HG03460 (cell line): Measurements from ENCODE around the gene RPAIN.

Experiments
- ATAC-seq: cut with Tn5 transposase; IDR thresholded peaks from one replicate; pipeline ENCODE4 v1.9.1; 2021; ENCODE audit not compliant: unreplicated experiment

The RPAIN gene, protein sequence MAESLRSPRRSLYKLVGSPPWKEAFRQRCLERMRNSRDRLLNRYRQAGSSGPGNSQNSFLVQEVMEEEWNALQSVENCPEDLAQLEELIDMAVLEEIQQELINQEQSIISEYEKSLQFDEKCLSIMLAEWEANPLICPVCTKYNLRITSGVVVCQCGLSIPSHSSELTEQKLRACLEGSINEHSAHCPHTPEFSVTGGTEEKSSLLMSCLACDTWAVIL

DNA sequence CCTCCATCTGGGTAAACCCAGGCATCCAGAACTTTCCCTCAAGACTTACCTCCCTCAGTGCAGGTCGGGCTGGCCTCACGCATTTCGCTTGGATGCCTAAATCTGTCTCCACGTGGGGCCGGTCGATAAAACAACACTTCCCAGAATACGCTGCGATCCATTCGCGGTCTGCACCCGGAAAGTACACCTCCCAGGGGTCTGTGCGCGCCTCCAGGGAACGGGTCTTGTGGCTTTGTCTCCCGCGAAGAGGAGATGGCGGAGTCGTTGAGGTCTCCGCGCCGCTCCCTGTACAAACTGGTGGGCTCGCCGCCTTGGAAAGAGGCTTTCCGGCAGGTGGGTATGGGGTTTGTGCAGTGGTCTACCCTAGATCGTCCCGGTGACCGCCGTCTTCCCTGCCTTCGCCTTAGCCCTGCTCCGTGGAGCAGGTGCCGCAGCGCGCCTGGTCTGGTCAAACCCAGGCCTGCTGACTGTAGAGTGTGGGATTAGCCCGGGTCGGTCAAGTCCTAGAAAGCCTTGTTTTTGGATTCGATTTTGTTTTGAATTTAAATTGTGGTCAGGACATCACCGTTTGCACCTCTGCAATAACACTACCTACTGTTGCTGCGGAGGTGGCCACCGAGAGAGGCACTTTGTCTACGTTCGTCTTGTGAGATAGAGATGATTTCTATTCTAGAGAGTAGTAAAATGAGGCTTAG lies at the start of gene RPAIN:
RPAIN (plus strand) TSS at position 224 of the 695 bp plus-strand sequence; CDS start at position 253, 29 bp downstream.
- ATAC-seq = peak; percentile 58

DNA sequence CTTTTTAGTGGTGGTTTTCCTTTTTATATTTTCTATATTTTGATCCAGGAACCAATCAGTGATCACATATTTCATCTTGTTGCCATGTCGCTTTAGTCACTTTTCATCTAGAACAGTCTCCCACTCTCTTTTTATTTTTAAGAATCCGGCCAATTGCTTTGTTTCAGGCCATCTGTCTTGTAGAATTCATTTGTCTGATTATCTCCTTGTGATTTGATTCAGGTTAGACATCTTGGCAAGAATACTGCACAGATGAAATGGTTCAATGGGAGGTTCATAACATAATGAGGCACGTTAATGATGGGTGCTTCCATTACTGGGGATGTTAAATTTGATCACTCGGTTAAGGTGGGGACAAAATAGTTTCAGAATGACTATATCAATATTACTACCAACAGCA lies 49.6 kb upstream of the RPAIN start:
- no peak for ATAC-seq

DNA sequence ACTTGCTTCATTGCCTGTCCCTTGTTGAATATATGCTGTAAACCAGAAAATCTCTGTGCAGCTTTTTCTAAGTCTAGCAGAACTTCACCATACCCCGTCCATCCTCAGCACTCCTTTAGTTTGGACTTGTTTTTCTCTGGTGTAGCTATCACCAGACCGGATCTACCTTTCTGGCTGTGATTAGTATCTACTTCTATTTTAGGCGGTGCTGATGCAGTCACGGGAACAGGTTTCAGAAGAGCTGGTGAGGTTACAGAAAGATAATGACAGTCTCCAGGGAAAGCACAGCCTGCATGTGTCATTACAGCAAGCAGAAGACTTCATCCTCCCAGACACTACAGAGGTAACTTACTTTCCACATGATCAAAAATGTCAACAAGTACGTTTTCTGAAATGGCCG lies 46.9 kb upstream of the RPAIN start:
- no peak for ATAC-seq

DNA sequence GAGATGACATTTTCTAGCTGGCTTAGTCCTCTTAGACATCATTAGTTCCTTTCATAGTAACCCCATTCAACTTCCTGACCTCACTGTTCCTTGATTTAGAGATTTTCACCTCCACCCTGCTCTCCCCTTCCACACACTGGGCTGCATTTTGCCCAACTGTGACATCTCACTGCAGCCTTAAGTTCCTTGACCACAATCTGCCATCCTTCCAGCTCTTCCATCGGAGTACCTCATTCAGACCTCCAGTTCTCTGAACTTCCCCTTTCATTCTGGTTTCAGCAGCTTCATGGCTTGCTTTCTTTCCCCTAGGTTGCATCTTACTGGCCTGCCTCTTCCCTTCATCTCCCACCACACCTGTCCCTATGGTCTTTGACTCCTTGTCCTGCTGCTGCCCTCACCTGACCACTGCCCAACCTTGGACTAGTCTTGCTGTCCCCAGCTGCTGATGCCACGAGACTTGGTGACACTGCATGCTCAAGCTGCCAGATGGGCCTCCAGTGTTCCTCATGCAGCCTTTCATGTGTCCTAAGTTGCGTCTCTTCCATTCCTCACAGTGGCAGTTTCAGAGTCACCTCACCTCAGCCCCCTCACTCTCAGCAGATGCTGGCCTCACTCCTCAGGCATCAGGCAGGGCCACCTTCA lies 41.3 kb upstream of the RPAIN start:
- ATAC-seq = no peak

DNA sequence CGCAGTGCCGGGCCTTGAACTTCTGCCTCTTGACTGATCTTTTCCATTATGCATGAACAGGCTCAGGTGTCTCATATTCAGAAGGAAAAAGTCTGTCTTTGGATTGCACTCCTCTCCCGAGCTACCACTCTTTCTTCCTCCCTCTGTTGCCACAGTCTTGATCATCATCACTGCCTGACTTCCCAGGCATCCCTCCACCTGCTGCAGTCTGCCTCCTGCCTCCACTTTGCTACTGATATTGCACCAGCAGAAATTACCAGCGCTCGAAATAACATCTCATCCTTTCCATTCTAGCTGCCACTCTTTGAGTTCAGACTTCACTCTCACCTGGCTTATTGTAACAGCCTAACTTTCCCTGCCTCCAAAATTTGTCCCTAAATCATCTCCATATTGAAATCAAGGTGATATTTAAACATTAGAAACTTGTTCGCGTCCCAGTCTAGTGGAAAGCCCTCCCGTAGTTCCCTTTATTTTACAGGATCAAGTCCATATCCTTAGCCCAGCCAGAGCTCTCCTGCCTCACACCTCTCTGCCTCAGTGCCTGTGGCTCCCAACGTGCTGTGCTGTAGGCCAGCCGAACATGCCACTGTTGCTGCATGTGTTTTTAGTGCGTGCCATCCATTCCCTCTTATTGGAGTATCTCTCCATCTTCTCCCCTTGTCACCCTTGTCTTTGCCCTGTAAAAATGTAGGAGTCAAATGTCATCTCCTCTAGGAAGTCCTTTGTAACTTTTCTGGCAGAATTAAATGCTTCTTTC lies 40.5 kb upstream of the RPAIN start:
- ATAC-seq = no peak

GRCh38 chr17:5380491-5381135 lies 39.4 kb upstream of the RPAIN start:
- no peak for ATAC-seq

- ATAC-seq = no peak
These were observed 38.4 kb upstream of the RPAIN start for GRCh38 chr17:5381542-5381941.

- ATAC-seq = no peak
These were observed 28.3 kb upstream of the RPAIN start for GRCh38 chr17:5391678-5392077.

DNA sequence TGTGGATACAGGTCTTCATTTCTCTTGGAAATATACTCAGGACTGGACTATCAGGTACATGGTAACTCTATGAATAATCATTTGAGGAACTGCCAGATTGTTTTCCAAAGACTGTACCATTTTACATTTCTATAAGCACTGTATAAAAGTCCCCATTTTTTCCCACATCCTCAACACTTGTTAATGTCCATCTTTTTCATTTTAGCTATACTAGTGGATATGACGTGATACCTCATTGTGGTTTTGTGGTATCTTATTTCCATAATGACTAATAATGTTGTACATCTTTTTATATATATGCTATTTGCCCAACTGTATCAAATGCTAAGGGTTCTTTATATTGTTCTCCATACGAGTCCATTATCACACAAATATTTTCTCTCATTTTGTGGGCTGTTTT lies 23.4 kb upstream of the RPAIN start:
- no peak for ATAC-seq

GRCh38 chr17:5399767-5400166 lies 20.2 kb upstream of the RPAIN start:
- ATAC-seq = no peak

- ATAC-seq = no peak
These were observed 14.6 kb upstream of the RPAIN start for GRCh38 chr17:5405400-5405799.

- ATAC-seq = no peak
These were observed 11.8 kb upstream of the RPAIN start for GRCh38 chr17:5408186-5408585.

DNA sequence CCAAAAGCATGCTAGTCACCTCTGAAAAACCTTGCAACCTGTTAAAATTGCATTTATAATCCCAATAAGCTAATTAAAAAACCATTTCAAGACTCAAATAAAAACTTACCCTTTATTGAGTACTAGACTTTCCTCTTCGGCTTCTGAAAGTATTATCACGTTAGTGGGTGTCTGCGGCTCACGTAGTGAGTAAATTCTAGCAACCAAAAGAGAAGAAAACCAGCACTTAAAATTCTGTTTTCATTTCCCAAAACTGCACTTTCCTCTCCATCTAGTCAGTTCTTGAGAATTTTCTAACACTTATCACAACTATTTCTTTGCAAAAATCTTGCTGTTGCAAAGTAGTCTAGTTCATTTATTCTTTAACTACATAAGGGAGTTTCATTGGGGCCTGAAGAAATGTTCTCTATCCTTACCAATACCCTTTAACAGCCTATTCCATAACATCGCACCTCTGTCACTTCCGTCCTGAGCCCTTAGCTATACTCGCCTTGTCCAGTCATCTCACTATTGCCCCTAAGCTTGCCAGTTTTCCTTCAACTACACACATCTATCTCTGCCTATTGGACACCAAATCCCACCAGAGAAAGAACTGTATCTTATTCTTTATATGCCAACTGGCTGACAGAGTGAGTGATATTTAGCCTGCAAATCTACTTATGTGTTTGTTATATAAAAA lies 9.2 kb upstream of the RPAIN start:
- ATAC-seq = no peak

- no peak for ATAC-seq
These were observed 6.3 kb upstream of the RPAIN start for GRCh38 chr17:5413682-5414081.

DNA sequence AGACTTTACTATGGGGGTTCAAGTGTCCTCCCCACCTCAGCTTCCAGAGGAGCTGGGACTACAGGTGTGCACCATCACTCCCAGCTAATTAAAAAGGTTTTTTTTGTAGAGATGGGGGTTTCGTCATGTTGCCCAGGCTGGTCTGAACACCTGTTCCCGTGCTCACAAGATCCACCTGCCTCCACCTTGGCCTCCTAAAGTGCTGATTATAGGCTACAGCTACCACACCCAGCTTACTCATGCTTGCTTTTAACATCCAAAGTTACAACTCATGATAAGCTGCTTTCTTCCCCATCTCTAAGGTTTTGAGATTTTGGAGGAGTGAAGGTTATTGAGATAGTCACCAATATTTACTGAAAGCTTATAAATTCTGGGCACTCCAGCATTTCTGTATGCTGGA lies 3.1 kb upstream of the RPAIN start:
- ATAC-seq = no peak

- peak; percentile 27 for ATAC-seq
These were observed 1.1 kb upstream of the RPAIN start for GRCh38 chr17:5418858-5419355.

GRCh38 chr17:5419356-5419958 lies 525 bp upstream of the RPAIN start, which contains the start of gene NUP88:
Gene NUP88, minus strand, starts transcription at chr17:5419662. Its CDS starts 12 bp downstream, at chr17:5419650.
- peak; percentile 83 for ATAC-seq

GRCh38 chr17:5422505-5422904 lies 2.5 kb downstream of the RPAIN start:
- no peak for ATAC-seq

- no peak for ATAC-seq
These were observed 4.9 kb downstream of the RPAIN start for GRCh38 chr17:5424909-5425308.

GRCh38 chr17:5425826-5426225 lies 5.8 kb downstream of the RPAIN start:
- no peak for ATAC-seq
